H1 (cell line): ENCODE data around the gene CNR1. TPM values are rescaled to one million over a fixed set of nuclear protein-coding genes. Genes with fewer than 3 reads are reported as not detected.

Experiments used
- CTCF ChIA-PET: fragments of 300-600 bp; sonication (Branson Sonifier 250); formaldehyde crosslinking; loops from one replicate; lab custom pipeline; 2021; ENCODE audit not compliant: partially characterized antibody; lab: Charles Lee
- POLR2A ChIA-PET: fragments of 300-600 bp; sonication (Branson Sonifier 250); formaldehyde crosslinking; loops from one replicate; lab custom pipeline; 2021; ENCODE audit warnings: inconsistent platforms; ENCODE audit not compliant: partially characterized antibody; lab: Charles Lee
- DNase-seq, 2 experiments: peaks; one replicate each; pipeline versions ENCODE4 v3.0.0 to v3.0.0-alpha.2; 2010 to 2022; ENCODE audit warnings: low spot score in 2 of 2, low read depth in 1 of 2, mixed read lengths in 1 of 2
- FAIRE-seq: peaks from 2 replicates; lab custom pipeline; 2011; peaks lifted over from hg19 to GRCh38; lab: Jason Lieb, UNC
- H2AFZ ChIP-seq: 2 replicates; pipeline ENCODE4 v1.8.1; 2012; ENCODE audit warnings: low read length, inconsistent platforms
- H2AK5ac ChIP-seq: 2 replicates; pipeline ENCODE4 v1.6.1; 2013; ENCODE audit warnings: low read depth, low read length
- H2BK120ac ChIP-seq: replicated peaks from 2 replicates; pipeline ENCODE3; 2013; ENCODE audit warnings: low read depth, low read length, inconsistent platforms
- H2BK12ac ChIP-seq: 2 replicates; pipeline ENCODE4 v1.6.1; 2013; ENCODE audit warnings: low read depth, low read length
- H2BK15ac ChIP-seq: 2 replicates; pipeline ENCODE4 v1.6.1; 2013; ENCODE audit warnings: low read length
- H2BK20ac ChIP-seq: 2 replicates; pipeline ENCODE4 v1.6.1; 2013; ENCODE audit warnings: low read length
- H2BK5ac ChIP-seq: 2 replicates; pipeline ENCODE4 v1.6.1; 2013; ENCODE audit warnings: low read depth, low read length
- H3K14ac ChIP-seq: 2 replicates; pipeline ENCODE4 v1.6.1; 2013; ENCODE audit warnings: inconsistent platforms; ENCODE audit not compliant: insufficient read length
- H3K18ac ChIP-seq: 2 replicates; pipeline ENCODE4 v1.6.1; 2013; ENCODE audit warnings: low read length; ENCODE audit errors: extremely low read depth
- H3K23ac ChIP-seq: 2 replicates; pipeline ENCODE4 v1.6.1; 2013; ENCODE audit warnings: inconsistent platforms; ENCODE audit not compliant: insufficient read length
- H3K23me2 ChIP-seq: 2 replicates; pipeline ENCODE4 v1.6.1; 2013; ENCODE audit warnings: low read depth, low read length
- H3K27ac ChIP-seq: 2 replicates; pipeline ENCODE4 v1.6.1; 2011; ENCODE audit warnings: low read depth, low read length, inconsistent platforms
- H3K27me3 ChIP-seq, 4 experiments: replicated peaks in 1 of 4; 1 replicate in 1 of 4; 2 replicates in 3 of 4; pipeline versions ENCODE4 v1.6.1 to v1.8.1; 2011 to 2013; ENCODE audit warnings: low read length in 3 of 4, mild to moderate bottlenecking in 3 of 4, inconsistent platforms in 2 of 4, mixed read lengths in 2 of 4, moderate library complexity in 1 of 4; ENCODE audit not compliant: control insufficient read depth in 3 of 4, insufficient read depth in 3 of 4; ENCODE audit errors: extremely low read depth in 1 of 4
- H3K36me3 ChIP-seq, 4 experiments: 2 replicates each; pipeline versions ENCODE4 v1.6.1 to v1.8.1; 2011 to 2013; ENCODE audit warnings: mild to moderate bottlenecking in 4 of 4, low read length in 3 of 4, moderate library complexity in 2 of 4, control low read depth in 1 of 4, inconsistent platforms in 1 of 4; ENCODE audit not compliant: insufficient read depth in 4 of 4, control insufficient read depth in 2 of 4
- H3K4ac ChIP-seq: replicated peaks from 2 replicates; pipeline ENCODE3; 2013; ENCODE audit warnings: low read length, low read depth, mixed read lengths, inconsistent platforms; ENCODE audit not compliant: insufficient read length
- H3K4me1 ChIP-seq, 4 experiments: replicated peaks in 1 of 4; 1 replicate in 1 of 4; 2 replicates in 3 of 4; pipeline versions ENCODE4 v1.6.1 to v1.8.1; 2011 to 2013; ENCODE audit warnings: low read length in 3 of 4, inconsistent platforms in 2 of 4, mixed read lengths in 1 of 4; ENCODE audit not compliant: insufficient read depth in 4 of 4, control insufficient read depth in 3 of 4
- H3K4me2 ChIP-seq, 2 experiments: 2 replicates each; pipeline versions ENCODE4 v1.6.1 to v1.8.1; 2011 to 2013; ENCODE audit warnings: low read depth in 2 of 2, low read length in 2 of 2, control low read depth in 1 of 2, inconsistent platforms in 1 of 2, mild to moderate bottlenecking in 1 of 2; ENCODE audit not compliant: insufficient read depth in 1 of 2
- H3K4me3 ChIP-seq, 4 experiments: fragments of 200-600, 300-600 bp in 1 of 4; sonication (generic), shearing (Covaris generic), sonication (Bioruptor Twin) in 1 of 4; 2 replicates each; pipeline versions ENCODE4 v1.5.1 to v1.8.1; 2011 to 2016; ENCODE audit warnings: low read length in 4 of 4, low read depth in 3 of 4, control low read depth in 2 of 4, inconsistent platforms in 2 of 4, mild to moderate bottlenecking in 2 of 4, mixed read lengths in 1 of 4, moderate library complexity in 1 of 4; ENCODE audit not compliant: insufficient read depth in 2 of 4; ENCODE audit errors: extremely low read depth in 1 of 4
- H3K56ac ChIP-seq: replicated peaks from 2 replicates; pipeline ENCODE3; 2013; ENCODE audit warnings: low read depth, mild to moderate bottlenecking, mixed read lengths, low read length, inconsistent platforms; ENCODE audit not compliant: insufficient read length
- H3K79me1 ChIP-seq: 2 replicates; pipeline ENCODE4 v1.6.1; 2013; ENCODE audit warnings: low read depth, low read length, control low read depth
- H3K79me2 ChIP-seq, 2 experiments: 2 replicates each; pipeline versions ENCODE4 v1.6.1 to v1.8.1; 2012 to 2013; ENCODE audit warnings: low read length in 2 of 2, mild to moderate bottlenecking in 2 of 2, inconsistent platforms in 1 of 2; ENCODE audit not compliant: insufficient read depth in 2 of 2, control insufficient read depth in 1 of 2
- H3K9ac ChIP-seq, 4 experiments: replicated peaks in 1 of 4; 1 replicate in 1 of 4; 2 replicates in 3 of 4; pipeline versions ENCODE4 v1.6.1 to v1.8.1; 2011 to 2013; ENCODE audit warnings: low read depth in 3 of 4, low read length in 3 of 4, control low read depth in 2 of 4, mild to moderate bottlenecking in 2 of 4, moderate library complexity in 2 of 4, inconsistent platforms in 1 of 4; ENCODE audit errors: extremely low read depth in 1 of 4
- H3K9me3 ChIP-seq, 2 experiments: 2 replicates each; pipeline versions ENCODE4 v1.6.1 to v1.8.1; 2012 to 2013; ENCODE audit warnings: mild to moderate bottlenecking in 2 of 2, moderate library complexity in 2 of 2, control low read depth in 1 of 2, inconsistent platforms in 1 of 2, low read depth in 1 of 2, low read length in 1 of 2, mixed read lengths in 1 of 2; ENCODE audit not compliant: insufficient read depth in 2 of 2
- H4K20me1 ChIP-seq, 2 experiments: replicated peaks in 1 of 2; 2 replicates each; pipeline versions ENCODE3 to v1.8.1; 2011 to 2013; ENCODE audit warnings: inconsistent platforms in 2 of 2, low read length in 2 of 2, mild to moderate bottlenecking in 1 of 2; ENCODE audit not compliant: insufficient read depth in 2 of 2, control insufficient read depth in 1 of 2
- H4K5ac ChIP-seq: 2 replicates; pipeline ENCODE4 v1.6.1; 2013; ENCODE audit warnings: low read length, low read depth, mixed read lengths, inconsistent platforms; ENCODE audit not compliant: insufficient read length
- H4K8ac ChIP-seq: 2 replicates; pipeline ENCODE4 v1.8.0; 2013; ENCODE audit warnings: mild to moderate bottlenecking, moderate library complexity, low read length, inconsistent platforms; ENCODE audit not compliant: insufficient read depth; ENCODE audit errors: extremely low read depth
- H4K91ac ChIP-seq: replicated peaks from 2 replicates; pipeline ENCODE3; 2013; ENCODE audit warnings: low read length, mixed read lengths, inconsistent platforms; ENCODE audit not compliant: insufficient read length
- ASH2L ChIP-seq: fragments of 200-600, 300-600 bp; sonication (generic); IDR thresholded peaks from one replicate; pipeline ENCODE4 v1.7.1; 2017; ENCODE audit warnings: low read length
- BCL11A ChIP-seq, 2 experiments: IDR thresholded peaks; one replicate each; pipeline ENCODE4 v1.6.1; 2011; ENCODE audit warnings: low read depth in 2 of 2, low read length in 2 of 2, mild to moderate bottlenecking in 2 of 2
- CBX8 ChIP-seq: fragments of 300-800, 300-1000 bp; sonication (generic); IDR thresholded peaks from 2 replicates; pipeline ENCODE4 v1.7.1; 2016; ENCODE audit warnings: low read depth, low read length, borderline replicate concordance
- CREB1 ChIP-seq: IDR thresholded peaks from 2 replicates; pipeline ENCODE4 v1.6.1; 2012; ENCODE audit warnings: inconsistent platforms
- CTCF ChIP-seq, 3 experiments: IDR thresholded peaks; 1 replicate in 2 of 3; 2 replicates in 1 of 3; pipeline versions ENCODE4 v1.5.1 to v1.6.1; 2011; ENCODE audit warnings: low read length in 3 of 3, mild to moderate bottlenecking in 3 of 3, inconsistent platforms in 2 of 3, low read depth in 1 of 3, moderate library complexity in 1 of 3; ENCODE audit not compliant: insufficient read depth in 1 of 3; ENCODE audit errors: control extremely low read depth in 1 of 3
- E2F6 ChIP-seq: IDR thresholded peaks from 2 replicates; pipeline ENCODE4 v1.6.1; 2012; ENCODE audit warnings: inconsistent platforms
- EZH2 ChIP-seq: fragments of 200-600 bp; sonication (generic); IDR thresholded peaks from 2 replicates; pipeline ENCODE4 v1.7.1; 2012; ENCODE audit warnings: low read depth, mild to moderate bottlenecking, moderate library complexity, low read length, inconsistent platforms; ENCODE audit not compliant: severe bottlenecking
- HDAC6 ChIP-seq: IDR thresholded peaks from one replicate; pipeline ENCODE4 v1.7.1; 2012; ENCODE audit warnings: low read depth, mild to moderate bottlenecking, inconsistent platforms, low read length, moderate library complexity
- KDM1A ChIP-seq: fragments of 200-600, 300-600 bp; sonication (generic); IDR thresholded peaks from 2 replicates; pipeline ENCODE4 v1.7.1; 2016; ENCODE audit warnings: mild to moderate bottlenecking, low read length, borderline replicate concordance
- SIN3A ChIP-seq, 2 experiments: IDR thresholded peaks in 1 of 2; conservative IDR thresholded peaks in 1 of 2; 2 replicates each; pipeline ENCODE4 v1.6.1; 2011 to 2012; ENCODE audit warnings: low read length in 2 of 2, improper control_type of control experiment in 1 of 2, low read depth in 1 of 2, mild to moderate bottlenecking in 1 of 2
- TCF12 ChIP-seq: IDR thresholded peaks from 2 replicates; pipeline ENCODE4 v1.6.1; 2011; ENCODE audit warnings: low read depth, mild to moderate bottlenecking, low read length
- WGBS, 2 experiments: shearing (Covaris generic) in 1 of 2; methylation state at CpG; one replicate each; pipeline versions ENCODE4 v1.1.6 to v1.1.7; 2013 to 2015; ENCODE audit warnings: low lambda C conversion rate in 2 of 2, mixed read lengths in 2 of 2, inconsistent platforms in 1 of 2, low coverage in 1 of 2, missing lambda C conversion rate in 1 of 2; ENCODE audit not compliant: insufficient replicate concordance in 2 of 2, insufficient coverage in 1 of 2, insufficient read length in 1 of 2; ENCODE audit errors: extremely low coverage in 1 of 2, missing lambda C conversion rate in 1 of 2; 5-methylcytosine and 5-hydroxymethylcytosine counted together
- polyA plus RNA-seq, 7 experiments: library from polyadenylated mRNA; depleted of rRNA in 3 of 7; stranded (reverse) in 5 of 7; unstranded in 2 of 7; fragments of >200 nt in 5 of 7; fragments of 200-250 nt in 2 of 7; gene quantifications; 1 replicate in 5 of 7; 2 replicates in 1 of 7; 4 replicates in 1 of 7; pipeline versions ENCODE4 v1.2.1 to v1.2.3, GENCODE V29; 2011 to 2013; ENCODE audit warnings: missing spikeins in 2 of 7, mixed read lengths in 2 of 7
- total RNA-seq: library from RNA; stranded (reverse); fragmentation: NEBNext Ultra II Directional; extraction: Animal tissue kit (Norgen Biotek cat#: 25700); gene quantifications from 2 replicates; pipeline ENCODE4 v1.2.1, GENCODE V29; 2021

CNR1 gene
- total and polyA plus RNA-seq, 2 of the 8 experiments (the other 6 are each of a cell fraction or from before 2014, with no cell fraction given): 0.83 to 3.1 TPM

- no peak for FAIRE-seq
- Histone ChIP-seq H3K18ac (no peak overlapping the region), H2AFZ (no peak overlapping the region), H3K4ac (no peak overlapping the region), H3K36me3 (no peaks in the 10 kb centered on the region), H2BK15ac (no peak overlapping the region), H3K79me1 (no peaks in the 10 kb centered on the region), H3K23ac (no peak overlapping the region), H2BK5ac (no peak overlapping the region), H4K20me1 (no peaks in the 10 kb centered on the region), H2AK5ac (no peak overlapping the region), H2BK120ac (no peak overlapping the region), H3K23me2 (no peaks in the 10 kb centered on the region), H2BK12ac (no peak overlapping the region), H3K56ac (no peak overlapping the region), H3K27ac (no peak overlapping the region), H3K4me2 (no peak overlapping the region), H3K4me1 (no peaks in the 10 kb centered on the region; a peak in 2 of 7 replicates), H3K79me2 (no peaks in the 10 kb centered on the region), H3K4me3 (no peak overlapping the region), H3K9me3 (no peaks in the 10 kb centered on the region), H3K9ac (no peak overlapping the region), H4K91ac (no peak overlapping the region), H3K14ac (no peak overlapping the region), H2BK20ac (no peak overlapping the region), H4K8ac (no peak overlapping the region), H4K5ac (no peak overlapping the region), H3K27me3 (no peaks in the 10 kb centered on the region; a peak in 1 of 7 replicates)
- WGBS, 2 experiments: 92% methylated on average over 4 of the region's 4 CpGs; no CpG with 5 or more reads in 1 of the 2 experiments
- CTCF ChIA-PET: interaction anchor here (1.3 kb wide), 1 partner anchor 246 kb away, joined by 3 read pairs; no protein-coding TSS in a partner anchor
- POLR2A ChIA-PET: no interaction called here
- DNase-seq: no peak
- TF ChIP-seq ASH2L: no peak
- no peak for TF ChIP-seq HDAC6
- TF ChIP-seq SIN3A (conservative IDR thresholded peaks at IDR 0.05 in 1 of 2, IDR thresholded peaks at IDR 0.05 in 1 of 2; ENCODE audit: low read depth in 1 of 2, low read length in 2 of 2): no peak
- no peak for TF ChIP-seq CREB1
- no peak for TF ChIP-seq CBX8
- TF ChIP-seq EZH2: no peak
- no peak for TF ChIP-seq CTCF (IDR thresholded peaks at IDR 0.05; ENCODE audit: control extremely low read depth in 1 of 3, insufficient read depth in 1 of 3, low read depth in 1 of 3, low read length in 3 of 3)
- TF ChIP-seq TCF12: no peak
- no peak for TF ChIP-seq E2F6
- no peak for TF ChIP-seq BCL11A (IDR thresholded peaks at IDR 0.05; ENCODE audit: low read depth in 2 of 2, low read length in 2 of 2)
- TF ChIP-seq KDM1A: no peak
Observed at GRCh38 chr6:88174906-88175305, 8.8 kb upstream of the CNR1 start.
